22Rv1 (cell line): ENCODE data around the gene GABRD.

ENCODE experiments used
- CTCF ChIP-seq: fragments of 450-650 bp; IDR thresholded peaks from 2 replicates; pipeline ENCODE4 v1.5.1; 2017; ENCODE audit warnings: mild to moderate bottlenecking
- ZFX ChIP-seq: fragments of 450-650 bp; IDR thresholded peaks from 2 replicates; pipeline ENCODE4 v1.6.1; 2017; ENCODE audit warnings: antibody characterized with exemption, borderline replicate concordance

- TF ChIP-seq CTCF (no peak), ZFX (no peak)
Observed at GRCh38 chr1:1982379-1983232, 36.5 kb upstream of the GABRD start.
